K562 (cell line): ENCODE results near the gene VSX2.

Source experiments
- CTCF ChIP-seq, 3 experiments: IDR thresholded peaks in 2 of 3; conservative IDR thresholded peaks in 1 of 3; 2 replicates each; pipeline ENCODE4 v1.5.1; 2011 to 2012; ENCODE audit warnings: low read length in 3 of 3, mild to moderate bottlenecking in 3 of 3, control low read depth in 2 of 3, improper control_type of control experiment in 1 of 3, inconsistent platforms in 1 of 3, low read depth in 1 of 3, mixed read lengths in 1 of 3, moderate library complexity in 1 of 3; ENCODE audit not compliant: insufficient read depth in 2 of 3
- FOXP1 ChIP-seq: sonication (generic); formaldehyde crosslinking; IDR thresholded peaks from 2 replicates; pipeline ENCODE4 v1.8.0; 2022; ENCODE audit warnings: mild to moderate bottlenecking, missing genetic modification reagents
- KDM1A ChIP-seq, 2 experiments: fragments of 450-650 bp; IDR thresholded peaks; 2 replicates each; pipeline ENCODE4 v1.6.1; 2016; ENCODE audit warnings: mild to moderate bottlenecking in 2 of 2
- ZFP36 ChIP-seq: fragments of 150-350 bp; IDR thresholded peaks from 2 replicates; pipeline ENCODE4 v1.6.1; 2018; ENCODE audit warnings: low read length, low read depth; ENCODE audit not compliant: partially characterized antibody
- ZFPM2 ChIP-seq: fragments of 250-450 bp; sonication (Bioruptor Pico); IDR thresholded peaks from 2 replicates; pipeline ENCODE4 v1.5.1; 2022; ENCODE audit warnings: mild to moderate bottlenecking

- no peak for TF ChIP-seq ZFPM2 (CRISPR knock-in tag)
- no peak for TF ChIP-seq FOXP1
- TF ChIP-seq CTCF (IDR thresholded peaks at IDR 0.05 in 2 of 3, conservative IDR thresholded peaks at IDR 0.05 in 1 of 3; ENCODE audit: insufficient read depth in 2 of 3, low read depth in 1 of 3, low read length in 3 of 3), result no peak
- no peak for TF ChIP-seq KDM1A (IDR thresholded peaks at IDR 0.05)
- TF ChIP-seq ZFP36, result no peak
These were observed 2.4 kb downstream of the VSX2 start for GRCh38 chr14:74241652-74242017.
